Stomach (tissue), 4 donors: Measurements from ENCODE around the gene SCN8A.

Experiments
- EP300 ChIP-seq: sonication (generic); formaldehyde crosslinking; IDR thresholded peaks from one replicate; pipeline ENCODE4 v1.6.1; 2017; ENCODE audit warnings: antibody characterized with exemption
- POLR2A ChIP-seq, 4 donors: fragments of 450-650 bp; IDR thresholded peaks; one replicate each; pipeline ENCODE4 v1.6.1; 2016; ENCODE audit warnings: antibody characterized with exemption in 4 of 4, control low read depth in 2 of 4, mild to moderate bottlenecking in 1 of 4, moderate library complexity in 1 of 4
- POLR2AphosphoS5 ChIP-seq, 3 donors: sonication (generic); formaldehyde crosslinking; IDR thresholded peaks; one replicate each; pipeline ENCODE4 v1.6.1; 2016; ENCODE audit warnings: antibody characterized with exemption in 3 of 3
- TF ChIP-seq, protein P1 (sequence below), 7 experiments: fragments of 450-650 bp in 4 of 7; fragments of 200-600 bp in 3 of 7; sonication (generic) in 3 of 7; IDR thresholded peaks; one replicate each; pipeline ENCODE4 v1.5.1; 2016 to 2019; ENCODE audit warnings: antibody characterized with exemption in 7 of 7, control low read depth in 2 of 7, mild to moderate bottlenecking in 1 of 7

DNA sequence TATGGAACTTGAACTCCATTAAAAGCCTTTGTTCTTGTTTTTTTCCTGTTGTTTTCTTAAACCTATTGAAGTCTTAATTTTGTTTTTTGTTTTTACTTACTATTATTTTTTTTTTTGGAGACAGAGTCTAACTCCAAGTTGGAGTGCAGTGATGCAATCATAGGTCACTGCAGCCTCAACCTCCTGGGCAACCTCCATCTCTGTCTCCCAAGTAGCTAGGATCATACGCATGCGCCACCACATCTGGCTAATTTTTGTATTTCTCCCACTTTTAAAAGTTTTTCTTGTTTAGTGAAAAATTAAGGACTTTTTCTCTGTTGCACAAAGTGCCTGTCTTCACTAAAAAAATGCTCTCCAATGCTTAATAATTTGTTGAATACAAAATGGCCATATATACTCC is 76.2 kb downstream of the SCN8A start:
- TF ChIP-seq POLR2AphosphoS5 (IDR thresholded peaks at IDR 0.05) (no peak), POLR2A (IDR thresholded peaks at IDR 0.05) (no peak), EP300 (no peak)
- TF ChIP-seq, protein P1, sequence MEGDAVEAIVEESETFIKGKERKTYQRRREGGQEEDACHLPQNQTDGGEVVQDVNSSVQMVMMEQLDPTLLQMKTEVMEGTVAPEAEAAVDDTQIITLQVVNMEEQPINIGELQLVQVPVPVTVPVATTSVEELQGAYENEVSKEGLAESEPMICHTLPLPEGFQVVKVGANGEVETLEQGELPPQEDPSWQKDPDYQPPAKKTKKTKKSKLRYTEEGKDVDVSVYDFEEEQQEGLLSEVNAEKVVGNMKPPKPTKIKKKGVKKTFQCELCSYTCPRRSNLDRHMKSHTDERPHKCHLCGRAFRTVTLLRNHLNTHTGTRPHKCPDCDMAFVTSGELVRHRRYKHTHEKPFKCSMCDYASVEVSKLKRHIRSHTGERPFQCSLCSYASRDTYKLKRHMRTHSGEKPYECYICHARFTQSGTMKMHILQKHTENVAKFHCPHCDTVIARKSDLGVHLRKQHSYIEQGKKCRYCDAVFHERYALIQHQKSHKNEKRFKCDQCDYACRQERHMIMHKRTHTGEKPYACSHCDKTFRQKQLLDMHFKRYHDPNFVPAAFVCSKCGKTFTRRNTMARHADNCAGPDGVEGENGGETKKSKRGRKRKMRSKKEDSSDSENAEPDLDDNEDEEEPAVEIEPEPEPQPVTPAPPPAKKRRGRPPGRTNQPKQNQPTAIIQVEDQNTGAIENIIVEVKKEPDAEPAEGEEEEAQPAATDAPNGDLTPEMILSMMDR (IDR thresholded peaks at IDR 0.05) = no peak
